Mesenchymal stem cell (in vitro differentiated cells and primary cell): ENCODE data around the gene OSGEPL1.

ENCODE experiments used
- DNase-seq: peaks from one replicate; pipeline ENCODE4 v3.0.0-alpha.2; 2013
- H2AFZ ChIP-seq: one replicate; pipeline ENCODE4 v1.6.1; 2013; ENCODE audit warnings: low read depth, mild to moderate bottlenecking, control low read depth, inconsistent platforms, low read length, moderate library complexity
- H2AK5ac ChIP-seq: 2 replicates; pipeline ENCODE4 v1.6.1; 2013; ENCODE audit warnings: low read length, moderate library complexity, mild to moderate bottlenecking, inconsistent platforms; ENCODE audit not compliant: severe bottlenecking
- H2BK120ac ChIP-seq: one replicate; pipeline ENCODE4 v1.6.1; 2013; ENCODE audit warnings: low read depth, mild to moderate bottlenecking, inconsistent platforms, low read length, moderate library complexity
- H2BK12ac ChIP-seq, 2 experiments: one replicate each; pipeline ENCODE4 v1.6.1; 2013; ENCODE audit warnings: inconsistent platforms in 2 of 2, low read length in 2 of 2, mild to moderate bottlenecking in 2 of 2, moderate library complexity in 2 of 2, control low read depth in 1 of 2
- H2BK15ac ChIP-seq: one replicate; pipeline ENCODE4 v1.6.1; 2013; ENCODE audit warnings: mild to moderate bottlenecking, low read depth, inconsistent platforms; ENCODE audit not compliant: poor library complexity, severe bottlenecking
- H2BK5ac ChIP-seq: 2 replicates; pipeline ENCODE4 v1.6.1; 2013; ENCODE audit warnings: low read depth, mild to moderate bottlenecking, low read length, control low read depth, inconsistent platforms; ENCODE audit not compliant: poor library complexity, severe bottlenecking
- H3K14ac ChIP-seq, 2 experiments: one replicate each; pipeline ENCODE4 v1.6.1; 2013; ENCODE audit warnings: inconsistent platforms in 2 of 2, low read length in 2 of 2, control low read depth in 1 of 2, mild to moderate bottlenecking in 1 of 2, moderate library complexity in 1 of 2
- H3K18ac ChIP-seq, 2 experiments: one replicate each; pipeline ENCODE4 v1.6.1; 2013; ENCODE audit warnings: inconsistent platforms in 2 of 2, low read length in 2 of 2, control low read depth in 1 of 2, low read depth in 1 of 2, mild to moderate bottlenecking in 1 of 2
- H3K23ac ChIP-seq, 2 experiments: one replicate each; pipeline ENCODE4 v1.6.1; 2013; ENCODE audit warnings: inconsistent platforms in 2 of 2, low read length in 2 of 2, mild to moderate bottlenecking in 2 of 2, moderate library complexity in 2 of 2, control low read depth in 1 of 2
- H3K27ac ChIP-seq: 2 replicates; pipeline ENCODE4 v1.5.1; 2013; ENCODE audit warnings: mild to moderate bottlenecking, moderate library complexity, low read length, control low read depth, inconsistent platforms; ENCODE audit not compliant: poor library complexity, severe bottlenecking
- H3K27me3 ChIP-seq, 2 experiments: 2 replicates each; pipeline versions ENCODE4 v1.6.1 to v1.7.0; 2013; ENCODE audit warnings: low read length in 2 of 2, mild to moderate bottlenecking in 2 of 2, moderate library complexity in 2 of 2, control low read depth in 1 of 2, inconsistent platforms in 1 of 2; ENCODE audit not compliant: control insufficient read depth in 1 of 2, insufficient read depth in 1 of 2
- H3K36me3 ChIP-seq, 2 experiments: 2 replicates each; pipeline versions ENCODE4 v1.6.1 to v1.7.0; 2013; ENCODE audit warnings: low read length in 2 of 2, control low read depth in 1 of 2, inconsistent platforms in 1 of 2, low read depth in 1 of 2, mild to moderate bottlenecking in 1 of 2; ENCODE audit not compliant: insufficient read depth in 2 of 2, control insufficient read depth in 1 of 2
- H3K4ac ChIP-seq, 2 experiments: one replicate each; pipeline ENCODE4 v1.6.1; 2013; ENCODE audit warnings: inconsistent platforms in 2 of 2, low read length in 2 of 2, mild to moderate bottlenecking in 2 of 2, moderate library complexity in 2 of 2, control low read depth in 1 of 2, low read depth in 1 of 2
- H3K4me1 ChIP-seq: 2 replicates; pipeline ENCODE4 v1.6.1; 2013; ENCODE audit warnings: low read depth, low read length, control low read depth; ENCODE audit not compliant: control insufficient read depth, insufficient read depth
- H3K4me2 ChIP-seq: 2 replicates; pipeline ENCODE4 v1.6.1; 2013; ENCODE audit warnings: low read length, mild to moderate bottlenecking, inconsistent platforms; ENCODE audit not compliant: poor library complexity, severe bottlenecking
- H3K4me3 ChIP-seq, 2 experiments: 2 replicates each; pipeline versions ENCODE4 v1.5.1 to v1.7.0; 2013; ENCODE audit warnings: low read length in 2 of 2, mild to moderate bottlenecking in 2 of 2, control low read depth in 1 of 2, low read depth in 1 of 2; ENCODE audit not compliant: insufficient read depth in 1 of 2
- H3K79me1 ChIP-seq: replicated peaks from 2 replicates; pipeline ENCODE4 v1.6.1; 2013; ENCODE audit warnings: mild to moderate bottlenecking, control low read depth, low read length, inconsistent platforms; ENCODE audit not compliant: poor library complexity, severe bottlenecking
- H3K9ac ChIP-seq: 2 replicates; pipeline ENCODE4 v1.7.0; 2013; ENCODE audit warnings: mild to moderate bottlenecking, low read length, moderate library complexity
- H3K9me3 ChIP-seq: 2 replicates; pipeline ENCODE4 v1.7.0; 2013; ENCODE audit warnings: mild to moderate bottlenecking, low read length; ENCODE audit not compliant: control insufficient read depth
- H4K8ac ChIP-seq: one replicate; pipeline ENCODE4 v1.6.1; 2013; ENCODE audit warnings: inconsistent platforms, mild to moderate bottlenecking, low read length, moderate library complexity
- H4K91ac ChIP-seq: one replicate; pipeline ENCODE4 v1.6.1; 2013; ENCODE audit warnings: mild to moderate bottlenecking, low read length, inconsistent platforms
- WGBS: methylation state at CpG from one replicate; pipeline ENCODE4 v1.1.7; 2013; ENCODE audit warnings: mixed read lengths; 5-methylcytosine and 5-hydroxymethylcytosine counted together

The OSGEPL1 gene

DNA sequence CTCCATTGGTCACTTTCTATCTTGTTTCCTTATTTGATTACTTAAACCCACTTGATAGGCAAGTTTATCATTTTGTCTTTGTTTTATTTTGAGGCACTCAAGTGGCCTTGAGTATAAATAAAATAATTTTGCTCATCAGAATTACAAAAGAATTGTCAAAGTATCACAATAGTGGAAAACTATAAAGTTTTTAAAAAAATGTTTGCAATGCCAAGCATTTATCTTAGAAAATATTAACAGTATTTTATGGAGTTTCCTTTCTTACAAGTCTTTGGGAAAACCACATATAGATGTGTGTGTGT lies 36.4 kb upstream of the OSGEPL1 start:
- H3K36me3 ChIP-seq, result peaks cover 5 to 57% of the 10 kb centered on the region in 2 experiments
- H3K4ac ChIP-seq, result no peak overlapping the region
- no peak overlapping the region for H4K8ac ChIP-seq

DNA sequence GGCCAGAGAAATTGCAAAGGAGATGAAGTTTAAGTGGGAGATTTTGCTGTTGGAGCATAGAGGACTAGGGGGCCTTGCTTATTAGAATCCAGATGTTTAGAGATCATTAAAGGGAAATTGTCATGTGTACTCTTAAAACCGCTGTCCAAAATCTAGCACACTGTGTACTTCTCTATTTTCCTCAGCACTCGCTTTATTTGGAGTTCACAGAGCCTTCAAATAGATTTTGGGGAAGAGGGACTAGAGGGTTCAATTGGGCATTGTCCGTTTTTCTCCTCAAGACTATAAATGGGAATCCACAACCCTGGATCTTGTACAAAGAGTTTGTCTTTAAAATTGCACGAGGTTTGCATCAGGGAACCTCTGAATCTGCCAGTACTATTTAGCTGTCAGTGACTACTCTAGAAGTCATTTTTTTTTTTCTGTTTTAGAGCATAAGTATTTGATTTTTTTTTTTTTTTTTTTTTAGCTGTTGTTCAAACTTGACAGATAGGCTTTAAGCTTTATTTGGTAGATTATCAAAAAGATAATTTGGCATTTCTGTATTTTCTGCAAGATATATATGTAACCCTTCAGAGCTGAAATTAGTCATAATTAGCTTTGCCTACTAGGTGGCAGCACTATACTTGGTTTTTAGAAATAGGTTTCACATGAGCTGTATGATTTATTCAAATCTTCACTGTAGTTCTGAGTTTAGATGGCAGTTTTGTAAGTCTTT lies 35.9 kb upstream of the OSGEPL1 start:
- Histone ChIP-seq H3K4ac (no peak overlapping the region), H3K4me2 (no peak overlapping the region), H3K18ac (no peak overlapping the region), H3K79me1 (peaks cover 14% of the 10 kb centered on the region), H3K9me3 (no peaks in the 10 kb centered on the region), H2AFZ (no peak overlapping the region), H3K4me3 (no peak overlapping the region), H3K36me3 (peaks cover 5 to 57% of the 10 kb centered on the region in 2 experiments), H2BK120ac (no peak overlapping the region), H2BK5ac (no peak overlapping the region), H4K8ac (no peak overlapping the region), H3K4me1 (peaks cover 4% of the 10 kb centered on the region), H3K9ac (peak overlapping the region; percentile 10), H3K23ac (no peak overlapping the region), H4K91ac (no peak overlapping the region), H2BK15ac (no peak overlapping the region), H3K27ac (no peak overlapping the region), H3K27me3 (no peaks in the 10 kb centered on the region), H2BK12ac (no peak overlapping the region), H3K14ac (no peak overlapping the region), H2AK5ac (no peak overlapping the region)
- peak; percentile 46 for DNase-seq
- 88% methylated on average over 3 of the region's 4 CpGs for WGBS

More for the DNA sequence above, 36.4 kb upstream of the OSGEPL1 start:
- Histone ChIP-seq H3K4me1 (peaks cover 4% of the 10 kb centered on the region), H3K27me3 (no peaks in the 10 kb centered on the region), H4K91ac (no peak overlapping the region), H3K9me3 (no peaks in the 10 kb centered on the region), H2BK5ac (no peak overlapping the region), H3K4me2 (no peak overlapping the region), H3K4me3 (no peak overlapping the region), H3K23ac (no peak overlapping the region), H2AFZ (no peak overlapping the region), H2BK15ac (no peak overlapping the region), H3K79me1 (peaks cover 13% of the 10 kb centered on the region), H2AK5ac (no peak overlapping the region), H2BK120ac (no peak overlapping the region), H3K9ac (peak overlapping the region; percentile 10), H3K27ac (peak overlapping the region; percentile 11), H3K18ac (no peak overlapping the region), H3K14ac (no peak overlapping the region), H2BK12ac (no peak overlapping the region)
- DNase-seq, result no peak

- peaks cover 4% of the 10 kb centered on the region for H3K4me1 ChIP-seq
- no peak overlapping the region for H3K4me2 ChIP-seq
- H3K9me3 ChIP-seq, result no peaks in the 10 kb centered on the region
- H2BK5ac ChIP-seq, result no peak overlapping the region
- no peak overlapping the region for H2AK5ac ChIP-seq
- no peak overlapping the region for H3K23ac ChIP-seq
- H3K14ac ChIP-seq, result no peak overlapping the region
- no peak overlapping the region for H3K27ac ChIP-seq
- no peak overlapping the region for H3K9ac ChIP-seq
- no peak overlapping the region for H3K18ac ChIP-seq
- no peak for DNase-seq
- H3K4ac ChIP-seq, result no peak overlapping the region
- no peak overlapping the region for H2BK12ac ChIP-seq
- peaks cover 14% of the 10 kb centered on the region for H3K79me1 ChIP-seq
- no peak overlapping the region for H4K8ac ChIP-seq
- H3K27me3 ChIP-seq, result no peaks in the 10 kb centered on the region
- no peak overlapping the region for H4K91ac ChIP-seq
- WGBS, result 94% methylated on average over 5 of the region's 6 CpGs
- no peak overlapping the region for H3K4me3 ChIP-seq
- no peak overlapping the region for H2BK120ac ChIP-seq
- no peak overlapping the region for H2AFZ ChIP-seq
- no peak overlapping the region for H2BK15ac ChIP-seq
- peaks cover 6 to 61% of the 10 kb centered on the region in 2 experiments for H3K36me3 ChIP-seq
Observed at GRCh38 chr2:189797902-189798301, 35.3 kb upstream of the OSGEPL1 start.

DNA sequence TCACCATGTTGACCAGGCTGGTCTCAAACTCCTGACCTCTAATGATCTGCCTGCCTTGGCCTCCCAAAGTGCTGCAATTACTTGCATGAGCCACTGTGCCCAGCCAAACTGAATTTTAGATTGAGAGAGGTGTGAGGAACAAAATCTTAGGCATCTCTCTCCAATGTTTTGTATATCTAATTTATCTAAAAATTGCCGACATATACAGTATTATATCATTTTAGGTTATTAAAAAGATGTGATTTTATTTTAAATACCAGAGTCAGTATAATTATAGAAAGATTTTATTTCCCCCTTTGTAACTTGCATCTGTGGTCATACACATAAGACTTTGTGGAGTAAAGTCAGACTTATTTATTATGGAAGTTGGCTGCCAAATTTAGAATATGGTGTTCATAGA lies 31.7 kb upstream of the OSGEPL1 start:
- Histone ChIP-seq H2BK5ac (no peak overlapping the region), H3K4ac (no peak overlapping the region), H2AK5ac (no peak overlapping the region), H2BK12ac (no peak overlapping the region), H4K8ac (no peak overlapping the region), H3K36me3 (peaks cover 9 to 64% of the 10 kb centered on the region in 2 experiments), H3K27me3 (no peaks in the 10 kb centered on the region), H3K9ac (no peak overlapping the region), H4K91ac (no peak overlapping the region), H2AFZ (no peak overlapping the region), H3K4me1 (no peaks in the 10 kb centered on the region), H2BK15ac (no peak overlapping the region), H3K4me2 (no peak overlapping the region), H3K27ac (no peak overlapping the region), H3K14ac (no peak overlapping the region), H3K4me3 (no peak overlapping the region), H3K23ac (no peak overlapping the region), H3K9me3 (no peaks in the 10 kb centered on the region), H2BK120ac (no peak overlapping the region), H3K79me1 (peaks cover 15% of the 10 kb centered on the region), H3K18ac (no peak overlapping the region)
- DNase-seq, result no peak
- no CpG with 5 or more reads among the region's 1 CpG for WGBS
